GM12801 (cell line): ENCODE results near the gene SND1.

Experiments
- TF ChIP-seq, protein P1 (sequence below): IDR thresholded peaks from one replicate; pipeline ENCODE4 v1.5.1; 2011; ENCODE audit warnings: control low read depth; ENCODE audit not compliant: insufficient read length; ENCODE audit errors: extremely low read depth

The SND1 gene

DNA sequence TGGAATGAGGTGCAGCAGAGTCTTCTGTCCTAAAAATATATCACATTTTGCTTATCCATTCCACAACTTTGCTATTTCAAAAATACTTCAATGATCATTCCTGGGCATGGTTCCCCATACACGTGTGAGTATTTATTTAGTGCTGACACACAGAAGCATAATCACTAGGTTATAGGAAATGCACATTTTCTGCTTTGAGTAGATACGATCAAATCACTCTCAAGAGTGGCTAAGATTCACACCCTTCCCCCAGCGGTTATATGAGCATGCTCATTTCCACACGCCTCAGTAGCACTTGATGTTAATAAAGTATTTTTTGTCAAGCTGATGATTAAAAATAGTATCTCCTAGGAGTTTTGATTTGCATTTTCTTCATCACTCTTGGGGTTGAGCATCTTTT is 472.8 kb downstream of the SND1 start:
- TF ChIP-seq, protein P1, sequence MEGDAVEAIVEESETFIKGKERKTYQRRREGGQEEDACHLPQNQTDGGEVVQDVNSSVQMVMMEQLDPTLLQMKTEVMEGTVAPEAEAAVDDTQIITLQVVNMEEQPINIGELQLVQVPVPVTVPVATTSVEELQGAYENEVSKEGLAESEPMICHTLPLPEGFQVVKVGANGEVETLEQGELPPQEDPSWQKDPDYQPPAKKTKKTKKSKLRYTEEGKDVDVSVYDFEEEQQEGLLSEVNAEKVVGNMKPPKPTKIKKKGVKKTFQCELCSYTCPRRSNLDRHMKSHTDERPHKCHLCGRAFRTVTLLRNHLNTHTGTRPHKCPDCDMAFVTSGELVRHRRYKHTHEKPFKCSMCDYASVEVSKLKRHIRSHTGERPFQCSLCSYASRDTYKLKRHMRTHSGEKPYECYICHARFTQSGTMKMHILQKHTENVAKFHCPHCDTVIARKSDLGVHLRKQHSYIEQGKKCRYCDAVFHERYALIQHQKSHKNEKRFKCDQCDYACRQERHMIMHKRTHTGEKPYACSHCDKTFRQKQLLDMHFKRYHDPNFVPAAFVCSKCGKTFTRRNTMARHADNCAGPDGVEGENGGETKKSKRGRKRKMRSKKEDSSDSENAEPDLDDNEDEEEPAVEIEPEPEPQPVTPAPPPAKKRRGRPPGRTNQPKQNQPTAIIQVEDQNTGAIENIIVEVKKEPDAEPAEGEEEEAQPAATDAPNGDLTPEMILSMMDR = no peak

DNA sequence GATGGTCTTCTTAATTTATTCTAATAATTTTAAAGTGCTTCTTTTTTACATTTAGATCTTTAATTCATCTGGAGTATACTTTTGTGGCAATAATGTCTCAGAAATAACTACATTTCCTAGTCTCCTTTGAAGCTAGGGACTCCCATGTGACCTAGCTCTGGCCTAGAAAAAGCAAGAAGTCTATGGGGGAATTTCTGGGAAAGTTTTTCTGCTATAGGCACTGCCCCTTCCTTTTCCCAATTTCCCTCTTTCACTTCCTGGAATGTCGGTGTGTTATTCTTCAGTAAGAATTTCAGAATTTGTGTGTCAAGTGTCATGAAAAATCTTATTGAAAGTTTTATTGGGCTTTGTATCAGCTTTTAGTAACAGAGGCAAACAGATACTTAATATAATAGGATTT is 473.8 kb downstream of the SND1 start:
- TF ChIP-seq, protein P1 = no peak

DNA sequence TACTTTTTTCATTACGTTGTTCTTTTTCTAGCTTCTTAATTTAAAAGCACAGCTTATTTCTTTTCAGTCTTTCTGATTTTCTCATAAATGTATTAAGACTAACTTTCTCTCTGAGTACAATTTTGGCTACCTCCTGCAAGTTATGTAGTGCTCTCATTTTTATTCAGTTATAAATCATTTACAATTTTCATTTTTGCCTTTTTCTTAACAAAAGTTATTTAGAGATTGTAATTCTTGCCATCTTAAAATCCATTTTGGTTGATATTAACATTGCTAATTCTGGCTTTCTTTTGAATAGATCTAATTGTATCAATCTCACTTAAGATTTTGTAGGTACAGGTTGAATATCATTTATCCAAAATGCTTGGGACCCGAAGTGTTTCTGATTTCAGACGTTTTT is 476.4 kb downstream of the SND1 start:
- TF ChIP-seq, protein P1 = no peak

DNA sequence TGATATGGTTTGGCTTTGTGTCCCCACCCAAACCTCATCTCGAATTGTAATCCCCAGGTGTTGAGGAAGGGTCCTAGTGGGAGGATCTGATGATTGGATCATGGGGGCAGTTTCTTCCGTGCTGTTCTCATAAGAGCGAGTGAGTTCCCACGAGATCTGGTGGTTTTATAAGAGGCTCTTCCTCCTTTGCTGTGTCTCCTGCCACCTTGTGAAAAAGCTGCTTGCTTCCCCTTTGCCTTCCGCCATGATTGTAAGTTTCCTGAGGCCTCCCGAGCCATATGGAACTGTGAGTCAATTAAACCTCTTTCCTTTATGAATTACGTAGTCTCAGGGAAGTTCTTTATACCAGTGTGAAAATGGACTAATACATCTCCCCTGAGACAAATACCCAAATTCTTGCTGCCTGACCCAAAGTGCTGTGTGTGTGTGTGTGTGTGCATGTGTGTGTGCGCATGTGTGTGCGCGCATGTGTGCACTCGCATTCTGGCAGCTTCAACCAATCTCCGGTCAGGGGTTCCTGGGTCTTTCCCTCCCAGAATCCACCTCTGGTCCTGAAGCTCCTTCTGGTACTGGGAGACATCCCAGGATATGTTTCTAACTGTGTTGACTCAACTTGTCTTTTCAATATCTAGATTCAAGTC is 477.4 kb downstream of the SND1 start:
- TF ChIP-seq, protein P1 = no peak

DNA sequence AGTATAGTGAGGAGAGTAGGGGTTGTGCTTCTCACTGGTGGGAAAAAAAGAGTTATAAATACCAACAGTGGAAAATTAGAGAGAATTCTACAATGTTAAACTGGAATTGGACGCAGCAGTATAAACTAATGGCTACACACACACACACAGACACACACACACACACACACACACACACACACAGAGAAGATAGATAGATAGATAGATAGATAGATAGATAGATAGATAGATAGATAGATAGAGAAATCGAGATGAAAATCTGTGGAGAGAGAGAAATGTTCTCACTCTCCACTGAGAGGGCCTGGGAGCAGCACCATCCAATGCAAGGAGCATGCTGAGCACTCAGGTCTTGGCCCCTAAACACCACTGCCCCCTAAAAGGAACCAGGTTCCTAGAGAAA is 479.1 kb downstream of the SND1 start:
- TF ChIP-seq, protein P1 = no peak

DNA sequence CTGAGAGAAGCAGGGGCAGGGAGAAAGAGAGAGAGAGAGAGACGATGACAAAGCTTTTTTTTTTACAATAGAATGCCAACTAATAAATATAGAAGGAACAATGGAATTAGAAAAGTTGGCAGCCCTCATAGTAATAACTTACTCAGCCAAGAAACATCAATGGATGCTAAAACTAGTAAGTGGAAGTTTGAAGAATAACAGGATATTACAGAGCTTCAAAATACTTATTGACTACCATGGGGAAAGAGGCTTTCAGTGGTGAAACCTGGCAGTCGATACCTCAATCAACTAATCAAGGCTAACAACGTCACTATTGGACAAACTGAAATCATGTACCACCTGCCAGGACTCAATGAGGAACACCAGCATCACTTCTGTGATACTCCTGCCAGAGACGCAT is 479.7 kb downstream of the SND1 start:
- TF ChIP-seq, protein P1 = no peak

DNA sequence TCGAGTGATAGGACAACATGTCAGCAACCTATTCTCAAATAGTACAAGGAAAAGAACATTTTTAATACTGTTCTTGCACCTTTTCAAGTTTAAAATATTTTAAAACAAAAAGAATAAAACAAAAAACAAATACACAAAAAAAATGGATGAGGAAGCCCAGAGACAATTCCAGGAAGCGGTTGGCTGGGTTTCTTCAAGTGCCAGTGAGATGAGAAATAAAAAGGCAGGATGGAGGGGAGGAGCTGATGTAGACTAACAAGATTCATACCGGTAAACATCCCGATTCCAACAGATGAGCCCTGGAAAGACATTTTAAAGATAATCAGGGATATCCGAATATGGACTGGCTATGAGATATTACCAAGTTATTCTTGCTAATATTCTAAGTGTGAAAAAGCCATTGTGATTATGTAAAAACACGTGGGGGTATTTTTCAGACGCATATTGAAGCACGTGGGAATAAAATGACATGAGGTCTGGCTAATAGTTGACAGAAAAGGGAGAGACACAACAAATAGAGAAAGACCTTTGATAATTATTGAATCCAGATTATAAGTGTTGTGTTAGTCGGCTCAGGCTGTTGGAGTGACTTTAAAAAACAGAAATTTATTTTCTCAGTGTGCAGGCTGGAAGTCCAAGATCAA is 480.6 kb downstream of the SND1 start:
- TF ChIP-seq, protein P1 = no peak
